HL-60/S4 treated with phorbol 12-myristate 13-acetate at 8.2 ng/mL for 4 days and 3 days (cell line): ENCODE data around the gene USP17L29.
"Not testable (repeated sequence)": the region's sequence is repeated elsewhere in the genome, so short reads cannot be mapped to it uniquely, and the experiment has no call there.

Experiments used
- in situ Hi-C: fragments of 300-500 bp; cut with MboI; formaldehyde crosslinking; loops from 2 replicates; pipeline ENCODE4 v1.15.0; 2022; ENCODE audit warnings: low sequenced_read_pairs

The USP17L29 gene

GRCh38 chr4:9353338-9353737, at the start of gene USP17L29:
TSS of gene USP17L29 (plus strand) at chr4:9353638. CDS start at chr4:9353638, 0 bp downstream.
- in situ Hi-C loops, result not testable (repeated sequence)

GRCh38 chr4:9324191-9324590, 29.2 kb upstream of the USP17L29 start:
- in situ Hi-C loops, result not testable (repeated sequence)

GRCh38 chr4:9324865-9325264, 28.6 kb upstream of the USP17L29 start, which contains the start of gene USP17L24:
TSS of gene USP17L24 (plus strand) at chr4:9325165. CDS start at chr4:9325165, 0 bp downstream.
- in situ Hi-C loops, result not testable (repeated sequence)

- in situ Hi-C loops, result not testable (repeated sequence)
Measured at GRCh38 chr4:9329611-9330010, 23.8 kb upstream of the USP17L29 start, which contains the start of gene USP17L25. TSS of gene USP17L25 (plus strand) at chr4:9329911. CDS start at chr4:9329911, 0 bp downstream.

GRCh38 chr4:9334358-9334757, 19.1 kb upstream of the USP17L29 start, which contains the start of gene USP17L26:
TSS of gene USP17L26 (plus strand) at chr4:9334658. CDS start at chr4:9334658, 0 bp downstream.
- in situ Hi-C loops, result not testable (repeated sequence)

- in situ Hi-C loops, result not testable (repeated sequence)
Measured at GRCh38 chr4:9339103-9339502, 14.3 kb upstream of the USP17L29 start, which contains the start of gene USP17L5. TSS of gene USP17L5 (plus strand) at chr4:9339403. CDS start at chr4:9339403, 0 bp downstream.

- in situ Hi-C loops, result not testable (repeated sequence)
Measured at GRCh38 chr4:9343848-9344247, 9.6 kb upstream of the USP17L29 start, which contains the start of gene USP17L27. TSS of gene USP17L27 (plus strand) at chr4:9344148. CDS start at chr4:9344148, 0 bp downstream.

GRCh38 chr4:9348593-9348992, 4.8 kb upstream of the USP17L29 start, which contains the start of gene USP17L28:
TSS of gene USP17L28 (plus strand) at chr4:9348893. CDS start at chr4:9348893, 0 bp downstream.
- in situ Hi-C loops, result not testable (repeated sequence)

- in situ Hi-C loops, result not testable (repeated sequence)
Measured at GRCh38 chr4:9350866-9351265, 2.6 kb upstream of the USP17L29 start.

- in situ Hi-C loops, result not testable (repeated sequence)
Measured at GRCh38 chr4:9362829-9363228, 9.4 kb downstream of the USP17L29 start, which contains the start of gene USP17L30. TSS of gene USP17L30 (plus strand) at chr4:9363129. CDS start at chr4:9363129, 0 bp downstream.

GRCh38 chr4:9379881-9380280, 26.4 kb downstream of the USP17L29 start:
- in situ Hi-C loops, result not testable (repeated sequence)

- in situ Hi-C loops, result not testable (repeated sequence)
Measured at GRCh38 chr4:9381012-9381534, 27.6 kb downstream of the USP17L29 start.

- in situ Hi-C loops, result no loop called here
Measured at GRCh38 chr4:9384126-9384525, 30.7 kb downstream of the USP17L29 start.

GRCh38 chr4:9389001-9389400, 35.6 kb downstream of the USP17L29 start:
- in situ Hi-C loops, result not testable (repeated sequence)
